ENCODE results near the gene MRPS24. TPM values are rescaled to one million over a fixed set of nuclear protein-coding genes. Genes with fewer than 3 reads are reported as not detected.

MRPS24 gene
- total and polyA plus RNA-seq, 2 of the 13 experiments (the other 11 are each of a cell fraction or from before 2014, with no cell fraction given), result 135 to 162 TPM

- TF ChIP-seq, protein P1, sequence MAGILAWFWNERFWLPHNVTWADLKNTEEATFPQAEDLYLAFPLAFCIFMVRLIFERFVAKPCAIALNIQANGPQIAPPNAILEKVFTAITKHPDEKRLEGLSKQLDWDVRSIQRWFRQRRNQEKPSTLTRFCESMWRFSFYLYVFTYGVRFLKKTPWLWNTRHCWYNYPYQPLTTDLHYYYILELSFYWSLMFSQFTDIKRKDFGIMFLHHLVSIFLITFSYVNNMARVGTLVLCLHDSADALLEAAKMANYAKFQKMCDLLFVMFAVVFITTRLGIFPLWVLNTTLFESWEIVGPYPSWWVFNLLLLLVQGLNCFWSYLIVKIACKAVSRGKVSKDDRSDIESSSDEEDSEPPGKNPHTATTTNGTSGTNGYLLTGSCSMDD (CRISPR knock-in tag; IDR thresholded peaks at IDR 0.05), result no peak
- TF ChIP-seq PHF8 (CRISPR knock-in tag; IDR thresholded peaks at IDR 0.05), result no peak
- no peak for TF ChIP-seq RELA (CRISPR knock-in tag; IDR thresholded peaks at IDR 0.05)
- TF ChIP-seq ZNF639 (CRISPR knock-in tag; conservative IDR thresholded peaks at IDR 0.05), result no peak
- TF ChIP-seq, protein P2, sequence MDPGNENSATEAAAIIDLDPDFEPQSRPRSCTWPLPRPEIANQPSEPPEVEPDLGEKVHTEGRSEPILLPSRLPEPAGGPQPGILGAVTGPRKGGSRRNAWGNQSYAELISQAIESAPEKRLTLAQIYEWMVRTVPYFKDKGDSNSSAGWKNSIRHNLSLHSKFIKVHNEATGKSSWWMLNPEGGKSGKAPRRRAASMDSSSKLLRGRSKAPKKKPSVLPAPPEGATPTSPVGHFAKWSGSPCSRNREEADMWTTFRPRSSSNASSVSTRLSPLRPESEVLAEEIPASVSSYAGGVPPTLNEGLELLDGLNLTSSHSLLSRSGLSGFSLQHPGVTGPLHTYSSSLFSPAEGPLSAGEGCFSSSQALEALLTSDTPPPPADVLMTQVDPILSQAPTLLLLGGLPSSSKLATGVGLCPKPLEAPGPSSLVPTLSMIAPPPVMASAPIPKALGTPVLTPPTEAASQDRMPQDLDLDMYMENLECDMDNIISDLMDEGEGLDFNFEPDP (CRISPR knock-in tag; conservative IDR thresholded peaks at IDR 0.05), result no peak
These were observed 18.8 kb downstream of the MRPS24 start (continued) for GRCh38 chr7:43850348-43851116.

DNA sequence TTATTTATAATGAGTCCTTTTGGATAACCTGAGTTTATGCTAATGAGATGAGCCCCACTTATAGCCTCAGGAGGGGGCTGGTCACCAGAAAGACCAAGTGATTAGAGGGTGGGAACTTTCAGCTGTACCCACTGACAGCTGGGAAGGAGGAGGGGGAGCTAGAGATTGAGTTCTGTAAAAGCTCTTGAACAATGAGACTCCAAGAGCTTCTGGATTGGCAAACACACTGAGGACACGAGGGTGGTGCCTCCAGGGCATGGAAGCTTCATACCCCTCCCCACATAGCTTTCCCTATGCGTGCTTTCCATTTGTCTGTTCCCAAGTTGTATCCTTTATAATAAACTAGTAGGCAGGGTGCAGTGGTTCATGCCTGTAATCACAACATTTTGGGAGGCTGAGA is 20.3 kb downstream of the MRPS24 start:
- H3K4me2 ChIP-seq (ENCODE audit: low read depth, low read length), result no peak overlapping the region
- in situ Hi-C loops (cut with HindIII; ENCODE audit: extremely low pct_ligation_motif_present, low pct_unique_long_range_greater_than_20kb), result loop anchor here (25.0 kb wide), 1 partner anchor 387 kb away; no protein-coding TSS in a partner anchor
- no peaks in the 10 kb centered on the region for H3K36me3 ChIP-seq (replicated peaks in 1 of 2; ENCODE audit: control insufficient read depth in 1 of 2, insufficient read depth in 2 of 2, low read length in 2 of 2)
- no peaks in the 10 kb centered on the region for H4K20me1 ChIP-seq (ENCODE audit: insufficient read depth, low read length)
- ChIA-PET CTCF (ENCODE audit: low intra/inter-chr PET ratio, low total read pairs) (no interaction called here), POLR2A (interaction anchor here (1.2 kb wide), 1 partner anchor 56 kb away, joined by 3 read pairs; no protein-coding TSS in a partner anchor)
- no peak overlapping the region for H3K9ac ChIP-seq (ENCODE audit: insufficient read depth, low read depth, low read length)
- ATAC-seq, result no peak
- no peak overlapping the region for H3K4me3 ChIP-seq (replicated peaks in 1 of 3; ENCODE audit: insufficient read depth in 1 of 3, low read depth in 2 of 3, low read length in 3 of 3)
- H3K9me3 ChIP-seq (ENCODE audit: low read length), result no peaks in the 10 kb centered on the region
- no TSS peak for BruUV-seq (replicated peaks)
- DNase-seq (ENCODE audit: low spot score), result no peak
- 0% methylated on average over 2 of the region's 2 CpGs for WGBS (ENCODE audit: low lambda C conversion rate)
- H3K27ac ChIP-seq (ENCODE audit: extremely low read length, insufficient read depth, low read length), result no peak overlapping the region
- no peaks in the 10 kb centered on the region; a peak in 1 of 5 replicates for H3K27me3 ChIP-seq (ENCODE audit: control insufficient read depth in 1 of 2, insufficient read depth in 2 of 2, low read length in 2 of 2)
- TF ChIP-seq ZBTB49 (CRISPR knock-in tag; IDR thresholded peaks at IDR 0.05; ENCODE audit: borderline replicate concordance) (no peak), PRDM4 (CRISPR knock-in tag; IDR thresholded peaks at IDR 0.05; ENCODE audit: borderline replicate concordance) (no peak)
- no peaks in the 10 kb centered on the region for H3K4me1 ChIP-seq (ENCODE audit: insufficient read depth, low read length)
- intact Hi-C loops (cut with micrococcal nuclease; ENCODE audit: unreplicated experiment), result no loop called here
- H2AFZ ChIP-seq (ENCODE audit: low read length), result no peak overlapping the region
- no peaks in the 10 kb centered on the region for H3K79me2 ChIP-seq (ENCODE audit: insufficient read depth, low read length)
- no peak for FAIRE-seq

Measured in HepG2 (cell line).